NCI-H774 (cell line): ENCODE data around the gene CHMP2B.
"Not testable (repeated sequence)": the region's sequence is repeated elsewhere in the genome, so short reads cannot be mapped to it uniquely, and the experiment has no call there.

Experiments used
- DNase-seq: peaks from one replicate; lab custom pipeline; 2025; lab: John Stamatoyannopoulos, UW

The CHMP2B gene

DNA sequence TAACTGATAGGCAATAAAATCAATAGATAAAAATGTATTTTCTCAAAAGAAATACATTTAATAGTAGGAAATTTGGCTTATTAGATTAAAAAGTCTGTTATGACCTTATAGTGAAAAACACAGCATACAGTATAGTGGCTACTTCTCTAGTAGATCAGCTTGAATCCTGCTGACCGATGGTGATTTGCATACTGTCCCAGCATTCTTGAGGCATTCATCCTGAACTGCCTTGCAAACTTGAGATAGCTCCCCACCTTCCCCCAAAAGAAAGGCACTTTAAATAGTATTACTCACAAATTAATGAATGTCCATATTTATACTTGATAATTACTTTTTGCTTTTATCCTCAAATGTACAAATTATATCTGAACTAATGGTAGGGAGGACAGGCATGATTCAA, 6.7 kb downstream of the CHMP2B start:
- DNase-seq: no peak

GRCh38 chr3:87236093-87236492, 9.0 kb downstream of the CHMP2B start:
- DNase-seq: no peak

DNA sequence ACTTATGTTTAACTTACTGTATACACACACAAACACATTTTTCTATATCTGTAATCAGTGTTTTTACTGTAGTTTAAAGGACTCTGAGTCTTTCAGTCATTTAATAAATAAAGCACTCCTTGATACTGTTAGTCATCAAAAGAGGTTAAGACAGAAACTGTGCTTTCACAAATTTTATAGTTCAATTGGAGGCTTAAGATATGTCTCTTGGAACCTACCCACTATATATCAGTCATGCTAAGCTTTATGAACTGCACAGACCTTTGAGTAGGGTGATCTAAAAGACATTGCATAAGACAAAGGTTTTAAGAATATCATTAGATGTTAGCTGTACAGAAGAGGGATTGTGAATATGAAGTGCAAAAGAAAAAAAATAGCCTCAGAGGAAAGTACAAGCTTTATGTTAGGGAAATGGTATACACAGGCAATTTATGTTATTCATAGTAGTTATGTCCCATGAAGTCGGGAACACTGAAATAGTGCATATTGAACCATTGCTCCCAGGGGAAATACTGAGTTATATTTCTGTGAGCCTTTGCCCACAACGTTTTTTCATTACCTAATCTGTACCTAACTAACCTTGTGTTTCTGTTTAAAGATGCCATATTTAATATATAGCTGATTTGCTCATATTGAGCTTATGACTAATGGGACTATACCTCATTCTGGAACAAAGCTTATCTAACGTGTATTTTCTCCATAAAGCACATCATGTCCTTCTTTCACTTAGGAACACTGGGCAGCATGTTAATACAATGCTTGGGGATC, 19.7 kb downstream of the CHMP2B start:
- no peak for DNase-seq

DNA sequence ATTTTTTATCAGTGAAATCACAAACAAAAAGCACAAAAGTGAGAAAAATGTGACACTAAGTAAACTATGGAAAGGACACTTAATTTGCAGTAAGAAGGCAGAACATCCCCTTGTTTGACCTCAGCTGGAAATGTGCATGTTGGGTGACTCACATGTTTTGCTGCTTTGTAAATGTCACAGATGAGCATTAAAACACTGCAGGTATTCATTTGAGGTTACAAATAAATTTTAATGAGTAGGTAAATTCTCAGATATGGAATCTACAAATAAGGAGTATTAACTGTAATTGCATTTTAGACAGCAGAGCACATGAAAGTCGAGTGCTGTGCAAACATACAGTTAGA, 20.3 kb downstream of the CHMP2B start:
- DNase-seq: no peak

GRCh38 chr3:87248231-87248630, 21.1 kb downstream of the CHMP2B start:
- not testable (repeated sequence) for DNase-seq

GRCh38 chr3:87248831-87249230, 21.7 kb downstream of the CHMP2B start:
- no peak for DNase-seq

DNA sequence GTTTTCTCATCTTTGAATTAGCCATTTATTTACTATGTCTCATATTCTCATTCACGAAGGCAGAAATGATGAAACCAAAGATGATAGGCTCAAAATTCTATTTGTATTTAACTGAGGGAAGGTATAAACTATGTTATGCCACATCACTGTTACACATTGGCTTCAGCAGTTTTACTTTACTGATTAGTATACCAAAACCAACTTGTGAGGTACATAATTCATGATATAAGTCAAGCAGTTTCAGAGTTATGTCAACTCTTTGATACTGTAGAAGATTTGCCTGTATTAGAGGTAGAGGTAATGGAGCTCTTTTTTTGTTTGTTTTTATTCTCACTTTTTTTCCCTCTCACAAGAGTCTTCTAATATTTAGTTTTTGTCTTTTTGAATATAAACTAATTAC, 22.9 kb downstream of the CHMP2B start:
- no peak for DNase-seq

DNA sequence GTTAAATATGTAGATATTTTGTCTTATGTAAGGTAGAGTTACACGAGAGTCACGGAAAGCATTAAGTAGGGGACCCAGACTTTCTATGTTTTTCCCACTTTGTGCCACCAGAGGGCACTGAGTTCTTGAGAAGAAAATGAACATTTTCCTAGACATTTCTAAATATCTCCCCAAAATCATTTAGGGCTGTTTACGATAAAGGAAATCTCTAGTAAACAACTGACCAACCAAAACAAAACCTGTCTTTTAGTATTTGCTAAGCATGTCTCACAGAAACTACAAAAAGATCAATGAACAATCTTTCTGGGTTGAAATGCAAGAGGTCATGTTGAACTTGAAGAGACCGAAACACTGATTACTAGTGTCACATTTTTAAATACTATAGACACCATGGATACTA, 33.2 kb downstream of the CHMP2B start:
- no peak for DNase-seq

- no peak for DNase-seq
Measured at GRCh38 chr3:87261925-87262324, 34.8 kb downstream of the CHMP2B start.

GRCh38 chr3:87267953-87268645, 41.0 kb downstream of the CHMP2B start:
- DNase-seq: no peak

- DNase-seq: no peak
Measured at GRCh38 chr3:87268646-87269211, 41.6 kb downstream of the CHMP2B start.

- DNase-seq: no peak
Measured at GRCh38 chr3:87269723-87270122, 42.6 kb downstream of the CHMP2B start.

DNA sequence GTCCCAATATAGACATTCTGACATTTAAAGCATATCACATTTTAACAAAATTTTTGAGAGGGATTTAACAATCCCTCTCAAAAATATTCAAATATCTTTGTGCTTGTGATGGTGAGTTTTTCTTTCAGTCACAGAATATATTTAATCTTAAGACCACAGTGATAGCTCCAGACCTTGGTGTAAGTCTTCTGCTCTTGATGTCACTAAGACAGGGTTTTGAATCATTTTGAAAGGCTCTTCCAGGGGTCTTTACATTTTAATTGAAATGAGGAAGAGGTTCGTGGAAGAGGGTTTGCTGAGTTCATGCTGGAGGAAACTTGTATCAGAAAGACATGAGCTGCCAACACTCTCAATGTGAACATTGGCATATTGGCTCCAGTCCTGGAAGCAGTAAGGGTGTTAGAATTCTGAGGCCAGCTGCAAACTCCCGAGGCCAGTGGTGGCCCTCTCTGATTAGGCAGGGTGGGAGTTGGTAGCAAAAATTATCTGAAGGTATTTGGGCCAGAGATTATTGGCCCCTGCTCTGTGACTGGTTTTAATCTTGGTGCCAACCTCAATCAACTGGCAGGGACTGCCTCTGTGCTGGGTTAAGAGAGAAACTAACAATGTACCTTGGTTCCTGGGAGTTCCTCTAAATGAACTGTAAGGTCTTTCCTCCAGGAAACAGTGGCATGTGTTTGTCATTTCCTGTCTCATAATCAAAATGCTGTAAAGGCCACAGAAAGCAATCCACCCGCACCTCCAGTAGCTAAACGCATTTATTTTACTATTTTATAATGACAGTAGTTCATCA, 44.0 kb downstream of the CHMP2B start:
- no peak for DNase-seq

GRCh38 chr3:87272718-87273341, 45.7 kb downstream of the CHMP2B start:
- DNase-seq: no peak

DNA sequence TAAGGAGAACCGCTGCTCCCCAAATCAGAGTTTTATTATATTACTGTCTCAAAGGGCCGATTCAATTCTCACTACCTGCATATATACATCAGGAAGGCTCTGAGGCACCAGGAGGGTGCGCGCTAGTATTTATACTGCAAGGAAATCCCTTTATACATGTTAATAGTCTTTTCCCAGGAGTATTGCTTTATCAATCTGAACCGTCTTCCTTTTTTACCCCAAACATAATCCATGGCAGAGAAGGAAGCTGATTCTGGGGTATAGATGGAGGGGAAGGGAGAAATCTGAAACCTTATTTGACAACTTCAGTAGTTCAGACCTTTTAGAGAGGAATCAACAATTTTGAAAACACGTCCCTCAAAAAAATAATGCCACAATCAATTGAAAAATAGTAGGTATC, 49.4 kb downstream of the CHMP2B start, which contains the start of gene POU1F1:
Gene POU1F1 (minus strand): TSS at position 101 of the 400 bp plus-strand sequence. CDS start 122 bp downstream, outside the sequence.
- no peak for DNase-seq

- no peak for DNase-seq
Measured at GRCh38 chr3:87287011-87287410, 59.9 kb downstream of the CHMP2B start.

DNA sequence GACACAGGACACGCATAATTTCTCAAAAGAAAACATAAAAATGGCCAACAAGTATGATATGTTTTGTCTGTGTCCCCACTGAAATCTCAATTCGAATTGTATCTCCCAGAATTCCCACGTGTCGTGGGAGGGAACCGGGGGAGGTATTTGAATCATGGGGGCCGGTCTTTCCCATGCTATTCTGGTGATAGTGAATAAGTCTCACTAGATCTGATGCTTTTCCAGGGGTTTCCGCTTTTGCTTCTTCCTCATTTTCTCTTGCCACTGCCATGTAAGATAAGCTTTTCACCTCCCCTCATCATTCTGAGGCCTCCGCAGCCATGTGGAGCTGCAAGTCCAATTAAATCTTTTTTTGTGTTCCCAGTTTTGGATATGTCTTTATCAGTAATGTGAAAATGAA, 61.3 kb downstream of the CHMP2B start:
- DNase-seq: no peak

DNA sequence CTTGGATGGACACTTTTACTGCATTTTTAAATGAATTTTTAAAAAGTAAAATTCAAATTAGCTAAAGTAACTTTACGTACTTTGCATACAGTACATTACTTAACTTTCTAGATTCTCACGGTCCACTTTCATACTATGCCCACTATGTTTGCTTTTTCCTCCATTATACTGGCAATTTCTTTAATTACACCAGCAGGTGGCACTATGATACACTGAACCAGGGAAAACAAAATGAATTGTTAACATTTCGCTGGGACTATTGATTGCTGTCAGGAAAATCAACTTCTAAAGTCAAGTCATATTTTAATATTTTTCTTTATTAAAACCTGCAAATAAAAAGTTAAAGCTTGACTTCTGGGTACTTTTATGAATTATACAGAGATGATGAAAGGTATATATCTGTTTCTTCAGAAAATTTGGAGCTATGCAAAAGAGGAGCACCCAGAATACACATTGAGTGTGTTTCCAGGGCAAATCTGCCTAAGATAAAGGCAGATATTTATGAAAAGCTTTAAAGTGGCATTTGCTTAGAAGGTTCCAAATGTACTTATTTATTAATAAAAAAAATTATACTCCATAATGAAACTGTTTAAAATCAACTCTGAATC, 71.1 kb downstream of the CHMP2B start:
- no peak for DNase-seq

- DNase-seq: not testable (repeated sequence)
Measured at GRCh38 chr3:87305031-87305430, 77.9 kb downstream of the CHMP2B start.
